NCI-H1694 (cell line): Measurements from ENCODE around the gene PRDM15.

Source experiments
- DNase-seq: peaks from one replicate; lab custom pipeline; 2025; lab: John Stamatoyannopoulos, UW

The PRDM15 gene

DNA sequence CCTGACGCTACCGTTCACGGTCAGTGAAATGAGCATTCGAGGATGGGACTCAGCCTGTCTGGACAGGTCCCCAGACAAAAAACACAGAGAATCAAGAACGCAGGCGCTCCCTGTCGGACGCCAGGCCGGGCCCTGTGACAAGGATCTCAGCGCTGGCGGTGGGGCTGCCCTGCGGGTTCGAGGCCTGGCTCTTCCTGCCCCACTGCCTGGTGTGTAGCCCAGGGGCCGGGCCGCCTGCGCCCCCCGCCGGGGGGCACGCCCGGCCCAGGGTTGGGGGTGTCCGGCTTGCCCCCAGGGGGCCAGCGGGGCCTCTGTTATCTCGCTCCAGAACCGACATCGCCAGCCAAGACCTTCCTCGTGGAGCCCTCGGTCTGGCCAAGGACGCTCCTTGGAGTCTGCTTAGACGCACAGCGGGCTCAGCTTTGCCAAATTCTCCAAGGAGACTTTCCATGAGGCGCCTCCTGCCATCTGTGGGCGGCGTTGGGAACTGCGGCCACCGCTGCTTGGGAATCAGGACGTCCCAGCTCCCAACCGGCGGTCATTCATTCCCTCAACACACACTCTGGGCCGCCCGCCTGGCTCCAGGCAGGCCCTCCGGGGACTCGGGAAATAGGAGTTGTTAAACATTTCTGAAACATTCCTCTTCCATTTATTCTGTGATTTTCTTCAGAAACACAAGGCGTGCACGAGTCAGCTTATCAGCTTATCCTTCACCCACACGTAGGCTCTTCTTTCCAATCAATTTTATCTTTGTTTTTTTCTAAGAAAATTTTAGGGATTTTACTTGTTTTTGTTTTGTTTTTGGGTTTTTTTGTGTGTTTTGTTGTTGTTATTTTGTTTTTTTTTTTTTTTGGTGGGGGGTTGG, 101.0 kb downstream of the PRDM15 start:
- DNase-seq = peak; percentile 36

- no peak for DNase-seq
These were observed 102.4 kb downstream of the PRDM15 start for GRCh38 chr21:41776778-41777177.

GRCh38 chr21:41775149-41775472, 104.0 kb downstream of the PRDM15 start:
- DNase-seq = no peak

- DNase-seq = no peak
These were observed 104.5 kb downstream of the PRDM15 start for GRCh38 chr21:41774467-41775148.

DNA sequence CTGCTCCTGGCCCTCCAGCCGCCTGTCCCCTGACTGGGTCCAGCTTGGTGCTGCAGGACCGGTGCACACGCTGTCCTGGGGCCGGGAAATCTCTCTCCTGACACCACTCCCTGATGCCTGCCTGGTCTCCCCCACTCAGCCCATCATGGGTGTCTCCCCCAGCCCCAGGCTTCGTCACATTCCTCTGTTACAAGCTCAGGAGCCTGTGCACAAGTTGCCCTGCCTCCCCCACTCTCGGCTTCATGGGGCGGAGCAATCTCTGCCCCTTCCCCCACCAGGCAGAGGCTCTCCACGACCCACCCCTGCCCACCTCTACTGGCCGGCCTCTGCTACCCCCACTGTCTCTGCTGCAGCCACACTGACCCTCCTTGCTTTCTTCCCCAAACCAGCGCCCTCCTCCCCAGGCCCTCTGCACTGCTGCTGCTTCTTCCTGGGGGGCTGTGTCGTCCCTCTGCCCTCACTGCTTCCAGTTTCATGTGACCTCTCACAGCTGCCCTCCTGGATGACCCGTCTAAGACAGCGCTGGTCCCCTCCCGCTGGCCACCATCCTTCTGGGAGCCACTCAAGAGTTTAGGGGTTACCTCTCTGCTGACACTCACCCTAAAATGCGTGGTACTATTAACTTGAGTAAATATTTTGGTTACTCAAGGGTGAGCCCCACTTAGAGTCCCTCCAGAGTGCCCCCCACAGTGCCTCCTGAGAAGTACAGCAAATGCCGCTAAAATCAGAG, 106.6 kb downstream of the PRDM15 start:
- DNase-seq = no peak

GRCh38 chr21:41771625-41771945, 107.6 kb downstream of the PRDM15 start:
- DNase-seq = no peak

- DNase-seq = no peak
These were observed 108.1 kb downstream of the PRDM15 start for GRCh38 chr21:41770901-41771624.

- no peak for DNase-seq
These were observed 109.2 kb downstream of the PRDM15 start for GRCh38 chr21:41769933-41770332.

GRCh38 chr21:41769521-41769920, 109.6 kb downstream of the PRDM15 start:
- DNase-seq = no peak

DNA sequence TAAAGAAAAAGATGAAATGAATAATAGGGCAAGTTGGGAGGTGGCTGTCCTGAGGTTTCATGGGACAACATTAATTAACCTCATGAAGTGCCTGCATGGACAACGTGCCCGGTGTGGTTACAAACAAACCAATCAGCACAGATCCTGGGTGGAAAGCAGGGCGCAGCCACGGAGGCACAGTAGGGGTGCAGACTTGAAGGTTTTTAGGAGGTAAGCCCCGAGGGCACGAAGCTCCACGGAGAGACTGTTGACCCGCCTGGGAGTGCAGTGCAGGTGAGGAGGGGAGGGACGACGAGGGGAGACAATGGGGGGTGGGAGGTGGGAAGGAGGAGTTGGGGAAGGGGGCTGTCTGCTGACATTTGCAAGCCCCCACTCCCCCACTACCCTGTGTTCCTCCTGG, 110.0 kb downstream of the PRDM15 start:
- no peak for DNase-seq

DNA sequence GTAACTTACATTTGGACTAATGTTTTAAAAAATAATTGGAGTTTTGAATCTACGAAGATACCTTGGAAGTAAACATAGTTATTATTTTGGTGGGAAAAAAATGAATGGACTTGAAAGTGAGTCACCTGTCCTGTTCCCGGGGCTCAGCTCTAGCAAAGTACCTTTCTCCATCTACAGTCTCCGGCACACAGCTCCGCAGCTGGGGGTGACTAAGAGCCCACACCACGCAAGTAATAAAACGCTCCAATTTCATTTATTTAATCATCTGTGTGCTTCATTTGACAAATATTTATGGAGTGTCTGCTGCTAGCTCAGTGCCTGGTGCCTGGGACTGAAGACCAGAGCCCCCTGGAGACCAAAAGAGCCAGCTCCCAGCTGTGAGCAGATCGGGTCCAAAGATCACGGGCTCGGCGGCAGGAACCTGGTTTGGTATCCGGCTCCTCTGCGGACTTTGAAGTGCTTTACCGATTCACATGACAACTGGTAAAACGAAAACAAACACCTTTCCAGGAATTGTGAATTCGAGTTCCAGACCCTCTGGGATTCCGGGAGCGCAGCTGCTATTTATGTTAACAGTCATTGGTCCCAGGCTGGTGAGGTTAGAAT, 110.6 kb downstream of the PRDM15 start:
- no peak for DNase-seq

- no peak for DNase-seq
These were observed 111.3 kb downstream of the PRDM15 start for GRCh38 chr21:41767606-41768436.

- no peak for DNase-seq
These were observed 112.1 kb downstream of the PRDM15 start, which contains the start of gene RIPK4 for GRCh38 chr21:41766883-41767605. Gene RIPK4, minus strand, starts transcription at chr21:41767052. Its CDS starts 11 bp downstream, at chr21:41767041.

DNA sequence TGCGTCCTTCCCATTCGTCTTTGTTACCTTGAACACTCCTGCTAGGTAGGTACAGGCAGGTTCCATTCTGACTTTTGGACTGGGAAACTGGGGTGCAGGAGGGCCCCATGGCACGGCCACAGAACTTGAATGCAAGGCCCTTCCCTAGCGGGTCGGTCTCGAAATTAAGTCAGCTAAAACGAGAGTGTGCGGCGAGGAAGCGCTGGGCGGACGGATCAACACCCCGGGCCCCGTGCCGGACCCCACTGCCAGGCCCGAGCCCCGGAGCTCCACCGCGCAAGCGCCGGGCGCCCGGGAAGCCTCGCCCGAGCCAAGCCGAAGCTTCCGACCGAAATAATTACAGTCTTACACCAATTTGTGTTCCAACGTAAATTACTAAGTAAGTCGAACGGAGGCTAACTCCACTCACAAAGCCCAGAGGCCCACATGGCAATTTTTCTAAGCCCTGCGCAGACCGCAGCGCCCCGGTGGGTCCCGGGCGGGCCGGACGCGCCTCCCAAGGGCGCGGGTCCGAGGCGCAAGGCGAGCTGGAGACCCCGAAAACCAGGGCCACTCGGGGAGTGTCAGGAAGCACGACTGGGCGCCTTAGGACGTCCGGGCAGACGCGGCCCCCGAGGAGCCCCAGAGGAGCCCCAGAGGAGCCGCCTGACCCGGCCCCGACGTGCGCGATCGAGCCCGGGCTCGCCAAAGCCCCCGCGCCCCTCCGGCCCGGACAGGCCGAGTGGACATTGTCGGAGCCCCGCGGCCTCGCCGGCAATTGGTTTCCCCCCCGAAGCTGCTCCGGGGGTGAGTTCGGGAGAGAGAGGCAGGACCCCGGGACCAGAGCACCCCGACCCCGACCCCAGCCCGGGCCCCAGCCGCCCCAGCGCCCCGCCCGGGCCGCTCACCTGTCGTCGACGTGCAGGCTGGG, 112.9 kb downstream of the PRDM15 start:
- DNase-seq = no peak

- no peak for DNase-seq
These were observed 113.7 kb downstream of the PRDM15 start for GRCh38 chr21:41765420-41765821.

GRCh38 chr21:41764558-41765419, 114.4 kb downstream of the PRDM15 start:
- no peak for DNase-seq

DNA sequence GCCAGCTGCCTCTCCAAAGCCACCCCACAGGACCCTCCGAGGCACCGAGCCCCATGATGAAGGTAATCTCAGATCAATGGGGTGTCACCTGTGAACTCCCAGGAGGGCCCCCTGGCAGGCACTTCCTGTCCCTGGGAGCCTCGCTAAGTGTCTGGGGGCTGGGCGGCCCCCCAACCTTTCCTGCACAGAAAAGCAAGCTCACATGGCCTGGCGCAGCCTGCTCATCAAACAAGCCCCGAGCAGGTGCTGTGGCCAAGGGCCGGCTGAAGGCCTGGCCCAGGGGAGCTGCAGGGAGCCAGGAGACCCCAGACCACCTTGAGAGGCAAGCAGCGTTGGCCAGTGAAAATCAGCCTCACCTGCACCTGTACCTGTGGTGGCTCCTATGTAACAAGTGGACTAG, 115.1 kb downstream of the PRDM15 start:
- DNase-seq = no peak

DNA sequence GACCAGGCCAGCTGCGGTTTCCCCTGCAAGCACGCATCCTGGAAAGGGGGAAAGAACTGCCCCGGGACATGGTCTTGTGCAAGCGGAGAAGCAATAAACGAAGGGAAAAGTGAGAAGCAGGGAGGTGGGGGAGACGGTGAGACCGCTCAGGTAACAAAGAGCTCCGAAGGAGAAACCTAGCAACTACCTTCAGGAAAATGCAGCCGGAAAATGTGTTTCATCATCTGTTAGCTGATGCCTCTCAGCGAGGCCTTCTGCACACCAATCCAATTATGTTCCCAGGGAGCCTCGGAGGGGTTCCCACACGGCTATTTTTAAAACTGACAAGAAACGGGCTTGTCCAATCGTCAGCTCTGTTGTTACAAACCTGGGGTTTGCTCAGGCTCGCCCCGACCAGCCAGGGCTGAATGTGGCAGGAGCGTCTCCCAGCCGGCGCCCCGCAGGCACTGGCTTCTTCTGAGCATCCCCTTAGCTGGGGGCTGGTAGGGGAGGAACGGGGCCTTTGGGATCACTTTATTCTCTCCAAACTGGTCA, 115.7 kb downstream of the PRDM15 start:
- DNase-seq = no peak
